ENCODE results near the gene ZBTB37. TPM values are rescaled to one million over a fixed set of nuclear protein-coding genes. Genes with fewer than 3 reads are reported as not detected.

ZBTB37 gene
- total RNA-seq, 1 donor from 2014 or later: 15.6 TPM

DNA sequence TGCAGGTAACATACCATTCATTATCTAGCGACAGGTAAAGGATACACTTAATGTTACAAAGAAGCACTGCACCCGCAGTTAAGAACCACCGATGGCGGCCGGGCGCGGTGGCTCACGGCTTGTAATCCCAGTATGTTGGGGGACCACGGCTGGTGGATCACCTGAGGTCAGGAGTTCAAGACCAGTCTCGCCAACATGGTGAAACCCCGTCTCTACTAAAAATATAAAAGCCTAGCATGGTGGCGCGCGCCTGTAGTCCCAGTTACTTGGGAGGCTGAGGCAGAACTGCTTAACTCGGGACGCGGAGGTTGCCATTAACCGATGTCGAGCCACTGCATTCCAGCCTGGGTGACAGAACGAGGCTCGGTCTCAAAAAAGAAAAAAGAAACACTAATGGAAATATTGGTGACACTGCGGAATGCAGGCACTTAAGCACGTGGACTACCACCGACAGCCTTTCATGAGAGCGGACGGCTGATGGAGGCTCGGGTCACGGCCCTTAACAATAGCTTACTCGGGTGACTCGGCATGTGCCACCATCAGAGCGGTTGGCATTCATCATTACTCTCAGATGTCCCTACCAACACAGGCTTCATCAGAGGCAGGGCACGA, 933 bp upstream of the ZBTB37 start:
- DNase-seq: no peak
- Histone ChIP-seq H3K4me1 (peaks cover 51% of the 10 kb centered on the region), H3K36me3 (peaks cover 45% of the 10 kb centered on the region), H3K9me3 (no peaks in the 10 kb centered on the region), H3K27me3 (ENCODE audit: low read depth) (no peaks in the 10 kb centered on the region), H3K4me3 (peak overlapping the region; percentile 86), H3K27ac (peak overlapping the region; percentile 95)
- TF ChIP-seq, protein P1, sequence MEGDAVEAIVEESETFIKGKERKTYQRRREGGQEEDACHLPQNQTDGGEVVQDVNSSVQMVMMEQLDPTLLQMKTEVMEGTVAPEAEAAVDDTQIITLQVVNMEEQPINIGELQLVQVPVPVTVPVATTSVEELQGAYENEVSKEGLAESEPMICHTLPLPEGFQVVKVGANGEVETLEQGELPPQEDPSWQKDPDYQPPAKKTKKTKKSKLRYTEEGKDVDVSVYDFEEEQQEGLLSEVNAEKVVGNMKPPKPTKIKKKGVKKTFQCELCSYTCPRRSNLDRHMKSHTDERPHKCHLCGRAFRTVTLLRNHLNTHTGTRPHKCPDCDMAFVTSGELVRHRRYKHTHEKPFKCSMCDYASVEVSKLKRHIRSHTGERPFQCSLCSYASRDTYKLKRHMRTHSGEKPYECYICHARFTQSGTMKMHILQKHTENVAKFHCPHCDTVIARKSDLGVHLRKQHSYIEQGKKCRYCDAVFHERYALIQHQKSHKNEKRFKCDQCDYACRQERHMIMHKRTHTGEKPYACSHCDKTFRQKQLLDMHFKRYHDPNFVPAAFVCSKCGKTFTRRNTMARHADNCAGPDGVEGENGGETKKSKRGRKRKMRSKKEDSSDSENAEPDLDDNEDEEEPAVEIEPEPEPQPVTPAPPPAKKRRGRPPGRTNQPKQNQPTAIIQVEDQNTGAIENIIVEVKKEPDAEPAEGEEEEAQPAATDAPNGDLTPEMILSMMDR (IDR thresholded peaks at IDR 0.05): no peak
- ATAC-seq: peak; percentile 2 to 3
- intact Hi-C loops (cut with DNase I): no loop called here

GRCh38 chr1:173867753-173868265, 371 bp upstream of the ZBTB37 start, which contains the start of gene GAS5:
TSS of gene GAS5 (minus strand) at chr1:173867989.
- peaks cover 51% of the 10 kb centered on the region for H3K4me1 ChIP-seq
- intact Hi-C loops (cut with DNase I): no loop called here
- no peaks in the 10 kb centered on the region for H3K27me3 ChIP-seq (ENCODE audit: low read depth)
- TF ChIP-seq, protein P1 (IDR thresholded peaks at IDR 0.05): no peak
- ATAC-seq: peak; percentile 93 to 96
- H3K9me3 ChIP-seq: no peaks in the 10 kb centered on the region
- H3K4me3 ChIP-seq: peak within 1 kb of the TSS; percentile 86
- peak within 1 kb of the TSS; percentile 95 for H3K27ac ChIP-seq
- H3K36me3 ChIP-seq: peaks cover 40% of the 10 kb centered on the region
- peak; percentile 100 for DNase-seq

- Histone ChIP-seq H3K36me3 (peaks cover 37% of the 10 kb centered on the region), H3K27me3 (ENCODE audit: low read depth) (no peaks in the 10 kb centered on the region), H3K4me1 (peaks cover 51% of the 10 kb centered on the region), H3K9me3 (no peaks in the 10 kb centered on the region), H3K4me3 (peak overlapping the region; percentile 86), H3K27ac (peak overlapping the region; percentile 95)
- DNase-seq: no peak
- intact Hi-C loops (cut with DNase I): no loop called here
- TF ChIP-seq, protein P1 (IDR thresholded peaks at IDR 0.05): no peak
- ATAC-seq: no peak
These were observed 810 bp downstream of the ZBTB37 start for GRCh38 chr1:173869021-173869359.

DNA sequence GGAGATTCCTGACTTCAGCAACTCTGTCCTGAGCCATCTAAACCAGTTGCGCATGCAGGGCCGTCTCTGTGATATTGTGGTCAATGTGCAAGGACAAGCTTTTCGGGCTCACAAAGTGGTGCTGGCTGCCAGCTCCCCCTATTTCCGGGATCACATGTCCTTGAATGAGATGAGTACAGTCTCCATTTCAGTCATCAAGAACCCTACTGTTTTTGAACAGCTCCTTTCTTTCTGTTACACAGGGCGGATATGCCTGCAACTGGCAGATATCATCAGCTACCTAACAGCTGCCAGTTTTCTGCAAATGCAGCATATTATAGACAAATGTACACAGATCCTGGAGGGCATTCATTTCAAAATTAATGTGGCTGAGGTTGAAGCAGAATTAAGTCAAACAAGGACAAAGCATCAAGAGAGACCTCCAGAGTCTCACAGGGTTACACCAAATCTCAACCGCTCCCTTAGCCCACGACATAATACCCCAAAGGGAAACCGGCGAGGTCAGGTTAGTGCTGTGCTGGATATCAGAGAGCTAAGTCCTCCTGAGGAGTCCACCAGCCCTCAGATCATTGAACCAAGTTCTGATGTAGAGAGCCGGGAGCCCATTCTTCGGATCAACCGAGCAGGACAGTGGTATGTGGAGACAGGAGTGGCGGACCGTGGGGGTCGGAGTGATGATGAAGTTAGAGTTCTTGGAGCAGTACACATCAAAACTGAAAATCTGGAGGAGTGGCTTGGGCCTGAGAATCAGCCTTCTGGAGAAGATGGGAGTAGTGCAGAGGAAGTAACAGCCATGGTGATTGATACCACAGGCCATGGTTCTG, 2.3 kb downstream of the ZBTB37 start:
- H3K4me3 ChIP-seq: peak overlapping the region; percentile 12
- H3K4me1 ChIP-seq: peaks cover 42% of the 10 kb centered on the region
- no peak for DNase-seq
- H3K27ac ChIP-seq: peak overlapping the region; percentile 95
- no peak for ATAC-seq
- H3K27me3 ChIP-seq (ENCODE audit: low read depth): no peaks in the 10 kb centered on the region
- TF ChIP-seq, protein P1 (IDR thresholded peaks at IDR 0.05): no peak
- intact Hi-C loops (cut with DNase I): no loop called here
- H3K36me3 ChIP-seq: peaks cover 28% of the 10 kb centered on the region
- no peaks in the 10 kb centered on the region for H3K9me3 ChIP-seq

DNA sequence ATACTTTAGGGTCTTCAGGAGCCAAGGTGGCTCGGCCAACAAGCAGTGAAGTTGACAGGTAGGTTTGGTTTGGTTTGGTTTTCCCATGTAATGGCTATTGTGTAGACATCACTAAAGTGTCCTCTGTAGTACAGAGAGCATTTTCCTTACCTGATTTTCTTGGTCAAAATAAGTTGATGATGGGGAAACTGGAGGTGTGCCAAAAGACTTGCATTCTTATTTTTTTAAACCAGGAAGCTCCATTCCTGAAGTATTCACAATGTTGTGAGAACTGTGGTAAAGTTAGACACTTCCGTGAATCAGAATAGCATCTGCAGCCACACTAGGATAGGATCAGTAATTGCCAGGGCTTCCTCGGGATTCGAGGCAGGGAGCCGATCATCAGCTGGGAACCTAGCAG, 2.9 kb downstream of the ZBTB37 start:
- intact Hi-C loops (cut with DNase I): no loop called here
- H3K36me3 ChIP-seq: peaks cover 28% of the 10 kb centered on the region
- peak overlapping the region; percentile 95 for H3K27ac ChIP-seq
- peaks cover 36% of the 10 kb centered on the region for H3K4me1 ChIP-seq
- TF ChIP-seq, protein P1 (IDR thresholded peaks at IDR 0.05): no peak
- DNase-seq: no peak
- no peak overlapping the region for H3K4me3 ChIP-seq
- H3K27me3 ChIP-seq (ENCODE audit: low read depth): no peaks in the 10 kb centered on the region
- no peaks in the 10 kb centered on the region for H3K9me3 ChIP-seq
- ATAC-seq: no peak
